ENCODE data around the gene GAB4. TPM values are rescaled to one million over a fixed set of nuclear protein-coding genes. Genes with fewer than 3 reads are reported as not detected.

Gene GAB4
- total and polyA plus RNA-seq, 2 experiments from 2014 or later, result 1.5 to 1.7 TPM

GRCh38 chr22:16954060-16954403 lies 54.0 kb downstream of the GAB4 start:
- TF ChIP-seq ZNF331 (CRISPR knock-in tag; IDR thresholded peaks at IDR 0.05; ENCODE audit: low read depth) (no peak), EZH2phosphoT487 (IDR thresholded peaks at IDR 0.05; ENCODE audit: unreplicated experiment) (no peak), JUNB (IDR thresholded peaks at IDR 0.05; ENCODE audit: unreplicated experiment) (no peak), EZH2 (IDR thresholded peaks at IDR 0.05; ENCODE audit: low read depth, unreplicated experiment) (no peak), ZNF114 (CRISPR knock-in tag; IDR thresholded peaks at IDR 0.05) (no peak)
- ATAC-seq, result no peak

DNA sequence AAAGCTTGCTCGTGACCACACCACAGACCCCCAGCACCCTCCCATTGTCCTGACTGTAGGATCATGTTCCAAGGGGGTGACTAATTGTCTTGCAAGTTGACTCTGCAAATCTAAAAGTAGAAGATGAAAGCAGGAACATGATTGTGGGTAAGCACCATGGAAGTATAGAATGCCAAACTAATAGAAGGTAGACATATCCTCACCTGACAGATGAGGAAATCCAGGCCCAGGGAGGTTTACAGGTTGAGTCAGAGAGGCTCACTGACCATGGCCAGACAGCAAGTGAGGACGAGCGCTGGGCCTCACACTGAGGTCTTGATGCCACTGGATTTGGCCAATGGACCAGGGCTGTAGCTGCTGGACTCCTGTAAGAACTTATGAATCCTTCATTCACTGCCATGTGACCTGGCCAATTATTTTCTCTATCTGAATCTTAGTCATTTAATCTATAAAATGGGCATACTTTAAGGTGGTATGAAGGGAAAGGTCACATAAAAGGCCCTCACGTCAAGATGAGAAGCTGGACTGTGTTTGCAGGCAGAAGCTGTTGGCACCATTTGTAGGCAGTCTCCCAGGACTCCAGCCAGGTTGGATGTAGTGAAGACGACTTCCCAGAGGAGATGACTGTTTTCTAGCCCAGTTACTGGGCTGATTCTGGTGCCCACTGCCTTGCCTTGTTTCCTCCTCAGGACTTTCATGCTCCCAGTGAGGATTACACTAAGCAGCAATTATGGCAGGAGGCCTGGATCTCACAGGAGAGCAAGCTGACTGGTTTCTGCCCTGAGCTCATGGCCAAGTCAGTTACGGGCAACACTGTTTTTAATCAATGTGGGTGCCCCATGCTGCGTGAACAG lies 54.6 kb downstream of the GAB4 start:
- no peak overlapping the region for H2AFZ ChIP-seq
- no peak for DNase-seq (ENCODE audit: low spot score)
- Mint-ChIP-seq H3K27ac (no peak overlapping the region), H3K4me1 (no peaks in the 10 kb centered on the region), H3K9me3 (peaks cover 85% of the 10 kb centered on the region), H3K27me3 (ENCODE audit: insufficient read depth, low read depth, poor library complexity) (peaks cover 5% of the 10 kb centered on the region), H3K36me3 (ENCODE audit: low read depth) (no peaks in the 10 kb centered on the region; the same call in 2 of the 3 replicates), H3K4me3 (no peak overlapping the region)
- TF ChIP-seq, protein P1, sequence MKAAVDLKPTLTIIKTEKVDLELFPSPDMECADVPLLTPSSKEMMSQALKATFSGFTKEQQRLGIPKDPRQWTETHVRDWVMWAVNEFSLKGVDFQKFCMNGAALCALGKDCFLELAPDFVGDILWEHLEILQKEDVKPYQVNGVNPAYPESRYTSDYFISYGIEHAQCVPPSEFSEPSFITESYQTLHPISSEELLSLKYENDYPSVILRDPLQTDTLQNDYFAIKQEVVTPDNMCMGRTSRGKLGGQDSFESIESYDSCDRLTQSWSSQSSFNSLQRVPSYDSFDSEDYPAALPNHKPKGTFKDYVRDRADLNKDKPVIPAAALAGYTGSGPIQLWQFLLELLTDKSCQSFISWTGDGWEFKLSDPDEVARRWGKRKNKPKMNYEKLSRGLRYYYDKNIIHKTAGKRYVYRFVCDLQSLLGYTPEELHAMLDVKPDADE (IDR thresholded peaks at IDR 0.05), result no peak
- TF ChIP-seq ZNF331 (CRISPR knock-in tag; IDR thresholded peaks at IDR 0.05; ENCODE audit: low read depth) (no peak), STAT1 (IDR thresholded peaks at IDR 0.05; ENCODE audit: unreplicated experiment) (no peak), EZH2 (IDR thresholded peaks at IDR 0.05; ENCODE audit: low read depth, unreplicated experiment) (no peak), NANOG (IDR thresholded peaks at IDR 0.05; ENCODE audit: borderline replicate concordance) (no peak), ZNF114 (CRISPR knock-in tag; IDR thresholded peaks at IDR 0.05) (no peak)
- H3K4me3 ChIP-seq, result no peak overlapping the region
- H3K79me2 ChIP-seq (replicated peaks; ENCODE audit: insufficient read depth), result no peaks in the 10 kb centered on the region
- no peaks in the 10 kb centered on the region for H4K20me1 ChIP-seq (replicated peaks; ENCODE audit: insufficient read depth)
- H3K36me3 ChIP-seq (ENCODE audit: insufficient read depth), result no peaks in the 10 kb centered on the region
- H3K27me3 ChIP-seq (ENCODE audit: insufficient read depth), result no peaks in the 10 kb centered on the region
- H3K27ac ChIP-seq (ENCODE audit: low read depth), result no peak overlapping the region
- H3K4me2 ChIP-seq, result no peak overlapping the region
- peaks cover 4% of the 10 kb centered on the region; the same call in 1 of the 2 replicates for H3K9me2 ChIP-seq (ENCODE audit: insufficient read depth)
- ATAC-seq, result no peak
- no peaks in the 10 kb centered on the region for H3K4me1 ChIP-seq (ENCODE audit: insufficient read depth)
- no peaks in the 10 kb centered on the region for H3F3A ChIP-seq (replicated peaks; ENCODE audit: low read depth)

More at GRCh38 chr22:16954060-16954403, 54.0 kb downstream of the GAB4 start:
- no peaks in the 10 kb centered on the region for H3F3A ChIP-seq (replicated peaks; ENCODE audit: low read depth)
- peaks cover 82% of the 10 kb centered on the region for H3K9me3 Mint-ChIP-seq
- no peaks in the 10 kb centered on the region for H3K36me3 ChIP-seq (ENCODE audit: insufficient read depth)
- no peak overlapping the region for H3K27ac Mint-ChIP-seq
- no peaks in the 10 kb centered on the region for H3K4me1 Mint-ChIP-seq
- no peaks in the 10 kb centered on the region for H3K27me3 ChIP-seq (ENCODE audit: insufficient read depth)
- H3K4me2 ChIP-seq, result no peak overlapping the region
- H3K9me2 ChIP-seq (ENCODE audit: insufficient read depth), result peaks cover 4% of the 10 kb centered on the region; the same call in 1 of the 2 replicates
- H3K27ac ChIP-seq (ENCODE audit: low read depth), result no peak overlapping the region
- no peak overlapping the region for H2AFZ ChIP-seq
- no peaks in the 10 kb centered on the region for H4K20me1 ChIP-seq (replicated peaks; ENCODE audit: insufficient read depth)
- no peak for DNase-seq (ENCODE audit: low spot score)
- H3K4me3 Mint-ChIP-seq, result no peak overlapping the region
- H3K27me3 Mint-ChIP-seq (ENCODE audit: insufficient read depth, low read depth, poor library complexity), result peaks cover 5% of the 10 kb centered on the region
- no peaks in the 10 kb centered on the region for H3K79me2 ChIP-seq (replicated peaks; ENCODE audit: insufficient read depth)
- no peak overlapping the region for H3K4me3 ChIP-seq
- no peaks in the 10 kb centered on the region for H3K4me1 ChIP-seq (ENCODE audit: insufficient read depth)
- H3K36me3 Mint-ChIP-seq (ENCODE audit: low read depth), result no peaks in the 10 kb centered on the region; the same call in 2 of the 3 replicates

- H3K27me3 Mint-ChIP-seq (ENCODE audit: insufficient read depth, low read depth, poor library complexity), result peaks cover 9% of the 10 kb centered on the region
- no peaks in the 10 kb centered on the region; the same call in 2 of the 3 replicates for H3K36me3 Mint-ChIP-seq (ENCODE audit: low read depth)
- no peak overlapping the region for H3K4me3 Mint-ChIP-seq
- Histone ChIP-seq H3K4me1 (ENCODE audit: insufficient read depth) (no peaks in the 10 kb centered on the region), H4K20me1 (replicated peaks; ENCODE audit: insufficient read depth) (no peaks in the 10 kb centered on the region), H3F3A (replicated peaks; ENCODE audit: low read depth) (no peaks in the 10 kb centered on the region), H3K4me2 (no peak overlapping the region), H3K36me3 (ENCODE audit: insufficient read depth) (no peaks in the 10 kb centered on the region), H3K27me3 (ENCODE audit: insufficient read depth) (no peaks in the 10 kb centered on the region; the same call in 1 of the 2 replicates), H2AFZ (no peak overlapping the region), H3K27ac (ENCODE audit: low read depth) (no peak overlapping the region), H3K79me2 (replicated peaks; ENCODE audit: insufficient read depth) (no peaks in the 10 kb centered on the region), H3K9me2 (ENCODE audit: insufficient read depth) (peaks cover 4% of the 10 kb centered on the region; the same call in 1 of the 2 replicates), H3K4me3 (no peak overlapping the region)
- DNase-seq (ENCODE audit: low spot score) (no peak), ATAC-seq (no peak)
- H3K4me1 Mint-ChIP-seq, result no peaks in the 10 kb centered on the region
- peaks cover 66% of the 10 kb centered on the region for H3K9me3 Mint-ChIP-seq
- no peak overlapping the region for H3K27ac Mint-ChIP-seq
- no peak for TF ChIP-seq POLR2AphosphoS5 (IDR thresholded peaks at IDR 0.05; ENCODE audit: low read depth)
- TF ChIP-seq EZH2 (IDR thresholded peaks at IDR 0.05; ENCODE audit: low read depth, unreplicated experiment), result no peak
- no peak for TF ChIP-seq EZH2phosphoT487 (IDR thresholded peaks at IDR 0.05; ENCODE audit: unreplicated experiment)
- TF ChIP-seq JUNB (IDR thresholded peaks at IDR 0.05; ENCODE audit: unreplicated experiment), result no peak
- no peak for TF ChIP-seq CTCF (conservative IDR thresholded peaks at IDR 0.05; ENCODE audit: low read depth in 2 of 2)
- TF ChIP-seq STAT1 (IDR thresholded peaks at IDR 0.05; ENCODE audit: unreplicated experiment), result no peak
- TF ChIP-seq, protein P1 (IDR thresholded peaks at IDR 0.05), result no peak
- no peak for TF ChIP-seq ZNF331 (CRISPR knock-in tag; IDR thresholded peaks at IDR 0.05; ENCODE audit: low read depth)
Measured at GRCh38 chr22:16949561-16949960, 58.5 kb downstream of the GAB4 start.
